Activated CD4-positive, alpha-beta T cell treated with anti-CD3 and anti-CD28 coated beads, Interleukin-2, amount 50 U/mL, for 1 hour (primary cell): ENCODE data around the gene GLYR1.
"Not testable (repeated sequence)": the region's sequence is repeated elsewhere in the genome, so short reads cannot be mapped to it uniquely, and the experiment has no call there.

Experiments used
- DNase-seq: peaks from one replicate; pipeline ENCODE4 v3.0.0-alpha.2; 2020

GLYR1 gene

GRCh38 chr16:4846901-4847773, at the start of gene GLYR1, which contains the start of gene UBN1:
Gene GLYR1 (minus strand): TSS chr16:4847288. CDS start chr16:4847265, 23 bp downstream.
Gene UBN1 (plus strand): TSS chr16:4847481. CDS start chr16:4852918, 5,437 bp downstream.
- peak; percentile 100 for DNase-seq

- not testable (repeated sequence) for DNase-seq
Observed at GRCh38 chr16:4896761-4897160, 49.7 kb upstream of the GLYR1 start.

GRCh38 chr16:4895366-4895765, 48.3 kb upstream of the GLYR1 start:
- no peak for DNase-seq

GRCh38 chr16:4894276-4895150, 47.4 kb upstream of the GLYR1 start:
- no peak for DNase-seq

GRCh38 chr16:4893103-4893862, 46.2 kb upstream of the GLYR1 start:
- DNase-seq: no peak

GRCh38 chr16:4892361-4893102, 45.4 kb upstream of the GLYR1 start:
- DNase-seq: no peak

GRCh38 chr16:4891886-4892216, 44.8 kb upstream of the GLYR1 start:
- DNase-seq: no peak

- no peak for DNase-seq
Observed at GRCh38 chr16:4891097-4891885, 44.2 kb upstream of the GLYR1 start.

GRCh38 chr16:4890686-4891085, 43.6 kb upstream of the GLYR1 start:
- DNase-seq: no peak

GRCh38 chr16:4890026-4890425, 42.9 kb upstream of the GLYR1 start:
- no peak for DNase-seq

GRCh38 chr16:4888428-4889135, 41.5 kb upstream of the GLYR1 start:
- no peak for DNase-seq

GRCh38 chr16:4886151-4886550, 39.1 kb upstream of the GLYR1 start:
- DNase-seq: no peak

- no peak for DNase-seq
Observed at GRCh38 chr16:4884972-4885874, 38.1 kb upstream of the GLYR1 start.

GRCh38 chr16:4884209-4884608, 37.1 kb upstream of the GLYR1 start:
- no peak for DNase-seq

- no peak for DNase-seq
Observed at GRCh38 chr16:4883501-4883900, 36.4 kb upstream of the GLYR1 start.

- DNase-seq: no peak
Observed at GRCh38 chr16:4882633-4883285, 35.7 kb upstream of the GLYR1 start.

- no peak for DNase-seq
Observed at GRCh38 chr16:4882000-4882632, 35.0 kb upstream of the GLYR1 start.

- DNase-seq: no peak
Observed at GRCh38 chr16:4880006-4880580, 33.0 kb upstream of the GLYR1 start.
